Keratinocyte (primary cell): Measurements from ENCODE around the gene CA5A.

Source experiments
- EZH2 ChIP-seq: IDR thresholded peaks from one replicate; pipeline ENCODE4 v1.6.1; 2012; ENCODE audit warnings: inconsistent platforms, mild to moderate bottlenecking, low read length, moderate library complexity
- TF ChIP-seq, protein P1 (sequence below), 3 experiments: IDR thresholded peaks in 1 of 3; conservative IDR thresholded peaks in 1 of 3; optimal IDR thresholded peaks in 1 of 3; 2 replicates in 2 of 3; 3 replicates in 1 of 3; pipeline versions ENCODE3 to v1.5.1; 2011; ENCODE audit warnings: low read length in 3 of 3, mild to moderate bottlenecking in 3 of 3, moderate library complexity in 2 of 3, control low read depth in 1 of 3, inconsistent platforms in 1 of 3; ENCODE audit not compliant: insufficient read depth in 2 of 3; ENCODE audit errors: extremely low read depth in 1 of 3

DNA sequence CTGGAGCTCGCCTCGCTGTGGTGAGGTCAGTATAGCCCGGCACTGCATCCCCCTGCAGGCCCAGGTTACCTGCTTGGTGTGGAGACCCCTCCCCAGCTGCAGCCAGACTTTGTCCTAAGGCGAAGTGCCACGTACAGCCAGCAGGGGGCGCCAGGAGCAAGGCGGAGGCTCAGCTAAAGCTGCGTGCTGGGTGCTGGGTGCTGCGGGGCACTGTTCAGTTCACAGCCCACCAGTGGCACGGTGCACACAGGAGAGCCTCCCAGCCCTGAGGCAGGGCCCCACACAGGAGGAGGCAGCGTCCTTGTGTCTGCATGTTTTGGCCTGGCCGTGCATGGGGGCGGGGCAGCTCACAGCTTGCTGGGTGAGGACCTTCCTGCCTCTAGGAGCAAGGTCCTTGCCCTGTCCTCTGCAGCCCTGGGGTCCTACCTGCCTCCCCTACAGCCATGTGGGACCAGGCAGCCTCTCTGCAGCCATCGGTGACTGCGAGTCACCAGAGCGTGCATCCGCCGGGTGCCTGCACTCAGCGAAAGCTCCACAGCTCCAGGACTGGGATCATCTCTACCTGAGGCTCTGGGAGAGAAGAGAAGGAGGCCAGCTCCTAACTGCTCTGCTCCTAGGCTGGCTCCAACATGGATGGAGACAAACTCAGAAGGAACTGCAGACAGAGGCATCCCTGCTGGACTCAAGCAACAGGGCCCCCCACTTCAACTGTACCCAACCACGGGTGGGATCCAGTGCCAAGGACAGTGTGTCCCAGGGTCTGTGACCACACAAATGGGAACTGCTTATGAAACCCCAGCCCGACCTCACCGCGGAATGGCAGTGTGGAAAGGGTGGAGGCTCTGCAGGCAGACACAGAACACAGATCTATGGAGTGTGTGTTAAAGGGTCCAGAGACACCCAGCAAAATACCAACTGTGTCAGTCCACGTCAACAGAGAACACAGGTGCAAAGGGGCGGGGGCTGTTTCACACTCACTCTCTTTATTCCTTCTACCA lies 86.0 kb downstream of the CA5A start:
- TF ChIP-seq, protein P1, sequence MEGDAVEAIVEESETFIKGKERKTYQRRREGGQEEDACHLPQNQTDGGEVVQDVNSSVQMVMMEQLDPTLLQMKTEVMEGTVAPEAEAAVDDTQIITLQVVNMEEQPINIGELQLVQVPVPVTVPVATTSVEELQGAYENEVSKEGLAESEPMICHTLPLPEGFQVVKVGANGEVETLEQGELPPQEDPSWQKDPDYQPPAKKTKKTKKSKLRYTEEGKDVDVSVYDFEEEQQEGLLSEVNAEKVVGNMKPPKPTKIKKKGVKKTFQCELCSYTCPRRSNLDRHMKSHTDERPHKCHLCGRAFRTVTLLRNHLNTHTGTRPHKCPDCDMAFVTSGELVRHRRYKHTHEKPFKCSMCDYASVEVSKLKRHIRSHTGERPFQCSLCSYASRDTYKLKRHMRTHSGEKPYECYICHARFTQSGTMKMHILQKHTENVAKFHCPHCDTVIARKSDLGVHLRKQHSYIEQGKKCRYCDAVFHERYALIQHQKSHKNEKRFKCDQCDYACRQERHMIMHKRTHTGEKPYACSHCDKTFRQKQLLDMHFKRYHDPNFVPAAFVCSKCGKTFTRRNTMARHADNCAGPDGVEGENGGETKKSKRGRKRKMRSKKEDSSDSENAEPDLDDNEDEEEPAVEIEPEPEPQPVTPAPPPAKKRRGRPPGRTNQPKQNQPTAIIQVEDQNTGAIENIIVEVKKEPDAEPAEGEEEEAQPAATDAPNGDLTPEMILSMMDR (optimal IDR thresholded peaks at IDR 0.05 in 1 of 3, IDR thresholded peaks at IDR 0.05 in 1 of 3, conservative IDR thresholded peaks at IDR 0.05 in 1 of 3; ENCODE audit: extremely low read depth in 1 of 3, insufficient read depth in 2 of 3, low read length in 3 of 3), result peak; percentile 91 to 96 (median 94)
- no peak for TF ChIP-seq EZH2
